ENCODE measurements around the gene PEA15. TPM values are rescaled to one million over a fixed set of nuclear protein-coding genes. Genes with fewer than 3 reads are reported as not detected.

The PEA15 gene
- total RNA-seq, 1 experiment from 2014 or later = 56.3 TPM

Other genes with a start within 250 kb of the PEA15 start
- 4.4 to 5.2 TPM (median 4.4 TPM) in 3 replicates for gene PIGM, start 173.4 kb upstream of the PEA15 start, total RNA-seq (2021)
- 1.4 to 1.6 TPM (median 1.4 TPM) in 3 replicates for gene KCNJ10, start 135.2 kb upstream of the PEA15 start, total RNA-seq (2021)
- 0.09 to 0.14 TPM in 2 of 3 replicates, not detected in the other for gene KCNJ9, start 123.8 kb upstream of the PEA15 start, total RNA-seq (2021)
- 86.7 to 101 TPM (median 95.1 TPM) in 3 replicates for gene IGSF8, start 106.8 kb upstream of the PEA15 start, total RNA-seq (2021)
- 22.8 to 25.6 TPM (median 23.2 TPM) in 3 replicates for gene ATP1A2, start 89.6 kb upstream of the PEA15 start, total RNA-seq (2021)
- 0.37 to 0.78 TPM (median 0.55 TPM) in 3 replicates for gene ATP1A4, start 53.8 kb upstream of the PEA15 start, total RNA-seq (2021)
- 0.46 to 0.50 TPM (median 0.48 TPM) in 3 replicates for gene CASQ1, start 14.8 kb upstream of the PEA15 start, total RNA-seq (2021)
- 121 to 143 TPM (median 128 TPM) in 3 replicates for gene DCAF8, start 57.2 kb downstream of the PEA15 start, total RNA-seq (2021)
- 80.6 to 85.5 TPM (median 85.2 TPM) in 3 replicates for gene PEX19, start 79.7 kb downstream of the PEA15 start, total RNA-seq (2021)
- 115 to 126 TPM (median 119 TPM) in 3 replicates for gene COPA, start 137.9 kb downstream of the PEA15 start, total RNA-seq (2021)
- gene NCSTN, start 138.0 kb downstream of the PEA15 start, total RNA-seq (2021) = 58.2 to 72.7 TPM (median 71.9 TPM) in 3 replicates
- gene NHLH1, start 161.7 kb downstream of the PEA15 start, total RNA-seq (2021) = 0.69 to 0.70 TPM (median 0.69 TPM) in 3 replicates
- gene VANGL2, start 195.2 kb downstream of the PEA15 start, total RNA-seq (2021) = 68.0 to 69.7 TPM (median 68.6 TPM) in 3 replicates